ENCODE measurements around the gene ZMYM3. TPM values are rescaled to one million over a fixed set of nuclear protein-coding genes. Genes with fewer than 3 reads are reported as not detected.
A peak's percentile ranks its signal among the peaks of the same experiment; 100 is the strongest.

Gene ZMYM3
- total and polyA plus RNA-seq, 2 experiments from 2014 or later = 31.0 to 71.1 TPM

DNA sequence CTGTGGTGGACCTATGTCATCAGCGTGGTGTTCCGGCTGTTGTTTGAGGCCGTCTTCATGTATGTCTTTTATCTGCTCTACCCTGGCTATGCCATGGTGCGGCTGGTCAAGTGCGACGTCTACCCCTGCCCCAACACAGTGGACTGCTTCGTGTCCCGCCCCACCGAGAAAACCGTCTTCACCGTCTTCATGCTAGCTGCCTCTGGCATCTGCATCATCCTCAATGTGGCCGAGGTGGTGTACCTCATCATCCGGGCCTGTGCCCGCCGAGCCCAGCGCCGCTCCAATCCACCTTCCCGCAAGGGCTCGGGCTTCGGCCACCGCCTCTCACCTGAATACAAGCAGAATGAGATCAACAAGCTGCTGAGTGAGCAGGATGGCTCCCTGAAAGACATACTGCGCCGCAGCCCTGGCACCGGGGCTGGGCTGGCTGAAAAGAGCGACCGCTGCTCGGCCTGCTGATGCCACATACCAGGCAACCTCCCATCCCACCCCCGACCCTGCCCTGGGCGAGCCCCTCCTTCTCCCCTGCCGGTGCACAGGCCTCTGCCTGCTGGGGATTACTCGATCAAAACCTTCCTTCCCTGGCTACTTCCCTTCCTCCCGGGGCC lies 29.7 kb downstream of the ZMYM3 start:
- no peaks in the 10 kb centered on the region for H3K36me3 Mint-ChIP-seq (ENCODE audit: low read depth)
- Histone ChIP-seq H3F3A (replicated peaks; ENCODE audit: low read depth) (no peaks in the 10 kb centered on the region), H3K4me1 (ENCODE audit: insufficient read depth) (no peaks in the 10 kb centered on the region), H3K9me2 (ENCODE audit: insufficient read depth) (no peaks in the 10 kb centered on the region), H3K27me3 (ENCODE audit: insufficient read depth) (no peaks in the 10 kb centered on the region), H2AFZ (0 out of 2 replicates have a peak overlapping the region, but pooled peaks have one; percentile 52), H3K4me3 (no peak overlapping the region), H3K79me2 (replicated peaks; ENCODE audit: insufficient read depth) (no peaks in the 10 kb centered on the region), H3K27ac (ENCODE audit: low read depth) (no peak overlapping the region), H4K20me1 (replicated peaks; ENCODE audit: insufficient read depth) (no peaks in the 10 kb centered on the region), H3K36me3 (ENCODE audit: insufficient read depth) (no peaks in the 10 kb centered on the region), H3K4me2 (no peak overlapping the region)
- TF ChIP-seq STAT1 (IDR thresholded peaks at IDR 0.05; ENCODE audit: unreplicated experiment) (no peak), EZH2phosphoT487 (IDR thresholded peaks at IDR 0.05; ENCODE audit: unreplicated experiment) (no peak), ZNF114 (CRISPR knock-in tag; IDR thresholded peaks at IDR 0.05) (no peak)
- H3K27me3 Mint-ChIP-seq (ENCODE audit: insufficient read depth, low read depth, poor library complexity) = peaks cover 12% of the 10 kb centered on the region
- DNase-seq (ENCODE audit: low spot score) (no peak), ATAC-seq (peak; percentile 62)
- H3K9me3 Mint-ChIP-seq = no peaks in the 10 kb centered on the region; the same call in 2 of the 3 replicates
- no peak overlapping the region for H3K4me3 Mint-ChIP-seq
- H3K4me1 Mint-ChIP-seq = peaks cover 26% of the 10 kb centered on the region
- H3K27ac Mint-ChIP-seq = no peak overlapping the region

GRCh38 chrX:71222929-71223328 lies 31.0 kb downstream of the ZMYM3 start, which contains the start of gene GJB1:
Gene GJB1 (plus strand): TSS chrX:71223224. CDS start chrX:71223708, 484 bp downstream.
- Mint-ChIP-seq H3K4me1 (peaks cover 26% of the 10 kb centered on the region), H3K4me3 (no peak within 1 kb of the TSS), H3K9me3 (no peaks in the 10 kb centered on the region), H3K27ac (no peak within 1 kb of the TSS), H3K27me3 (ENCODE audit: insufficient read depth, low read depth, poor library complexity) (peaks cover 12% of the 10 kb centered on the region), H3K36me3 (ENCODE audit: low read depth) (no peaks in the 10 kb centered on the region)
- Histone ChIP-seq H3F3A (replicated peaks; ENCODE audit: low read depth) (no peaks in the 10 kb centered on the region), H4K20me1 (replicated peaks; ENCODE audit: insufficient read depth) (no peaks in the 10 kb centered on the region), H3K4me2 (no peak within 1 kb of the TSS), H3K4me3 (no peak within 1 kb of the TSS), H3K4me1 (ENCODE audit: insufficient read depth) (no peaks in the 10 kb centered on the region), H3K79me2 (replicated peaks; ENCODE audit: insufficient read depth) (no peaks in the 10 kb centered on the region), H3K9me2 (ENCODE audit: insufficient read depth) (no peaks in the 10 kb centered on the region), H3K27me3 (ENCODE audit: insufficient read depth) (no peaks in the 10 kb centered on the region), H2AFZ (no peak within 1 kb of the TSS), H3K36me3 (ENCODE audit: insufficient read depth) (no peaks in the 10 kb centered on the region), H3K27ac (ENCODE audit: low read depth) (no peak within 1 kb of the TSS)
- ATAC-seq (no peak), DNase-seq (ENCODE audit: low spot score) (no peak)
- no peak for TF ChIP-seq ZNF331 (CRISPR knock-in tag; IDR thresholded peaks at IDR 0.05; ENCODE audit: low read depth)
- no peak for TF ChIP-seq NANOG (IDR thresholded peaks at IDR 0.05; ENCODE audit: borderline replicate concordance)
- TF ChIP-seq POLR2AphosphoS5 (IDR thresholded peaks at IDR 0.05; ENCODE audit: low read depth) = no peak
- TF ChIP-seq EZH2phosphoT487 (IDR thresholded peaks at IDR 0.05; ENCODE audit: unreplicated experiment) = no peak
- no peak for TF ChIP-seq EZH2 (IDR thresholded peaks at IDR 0.05; ENCODE audit: low read depth, unreplicated experiment)
- TF ChIP-seq, protein P1, sequence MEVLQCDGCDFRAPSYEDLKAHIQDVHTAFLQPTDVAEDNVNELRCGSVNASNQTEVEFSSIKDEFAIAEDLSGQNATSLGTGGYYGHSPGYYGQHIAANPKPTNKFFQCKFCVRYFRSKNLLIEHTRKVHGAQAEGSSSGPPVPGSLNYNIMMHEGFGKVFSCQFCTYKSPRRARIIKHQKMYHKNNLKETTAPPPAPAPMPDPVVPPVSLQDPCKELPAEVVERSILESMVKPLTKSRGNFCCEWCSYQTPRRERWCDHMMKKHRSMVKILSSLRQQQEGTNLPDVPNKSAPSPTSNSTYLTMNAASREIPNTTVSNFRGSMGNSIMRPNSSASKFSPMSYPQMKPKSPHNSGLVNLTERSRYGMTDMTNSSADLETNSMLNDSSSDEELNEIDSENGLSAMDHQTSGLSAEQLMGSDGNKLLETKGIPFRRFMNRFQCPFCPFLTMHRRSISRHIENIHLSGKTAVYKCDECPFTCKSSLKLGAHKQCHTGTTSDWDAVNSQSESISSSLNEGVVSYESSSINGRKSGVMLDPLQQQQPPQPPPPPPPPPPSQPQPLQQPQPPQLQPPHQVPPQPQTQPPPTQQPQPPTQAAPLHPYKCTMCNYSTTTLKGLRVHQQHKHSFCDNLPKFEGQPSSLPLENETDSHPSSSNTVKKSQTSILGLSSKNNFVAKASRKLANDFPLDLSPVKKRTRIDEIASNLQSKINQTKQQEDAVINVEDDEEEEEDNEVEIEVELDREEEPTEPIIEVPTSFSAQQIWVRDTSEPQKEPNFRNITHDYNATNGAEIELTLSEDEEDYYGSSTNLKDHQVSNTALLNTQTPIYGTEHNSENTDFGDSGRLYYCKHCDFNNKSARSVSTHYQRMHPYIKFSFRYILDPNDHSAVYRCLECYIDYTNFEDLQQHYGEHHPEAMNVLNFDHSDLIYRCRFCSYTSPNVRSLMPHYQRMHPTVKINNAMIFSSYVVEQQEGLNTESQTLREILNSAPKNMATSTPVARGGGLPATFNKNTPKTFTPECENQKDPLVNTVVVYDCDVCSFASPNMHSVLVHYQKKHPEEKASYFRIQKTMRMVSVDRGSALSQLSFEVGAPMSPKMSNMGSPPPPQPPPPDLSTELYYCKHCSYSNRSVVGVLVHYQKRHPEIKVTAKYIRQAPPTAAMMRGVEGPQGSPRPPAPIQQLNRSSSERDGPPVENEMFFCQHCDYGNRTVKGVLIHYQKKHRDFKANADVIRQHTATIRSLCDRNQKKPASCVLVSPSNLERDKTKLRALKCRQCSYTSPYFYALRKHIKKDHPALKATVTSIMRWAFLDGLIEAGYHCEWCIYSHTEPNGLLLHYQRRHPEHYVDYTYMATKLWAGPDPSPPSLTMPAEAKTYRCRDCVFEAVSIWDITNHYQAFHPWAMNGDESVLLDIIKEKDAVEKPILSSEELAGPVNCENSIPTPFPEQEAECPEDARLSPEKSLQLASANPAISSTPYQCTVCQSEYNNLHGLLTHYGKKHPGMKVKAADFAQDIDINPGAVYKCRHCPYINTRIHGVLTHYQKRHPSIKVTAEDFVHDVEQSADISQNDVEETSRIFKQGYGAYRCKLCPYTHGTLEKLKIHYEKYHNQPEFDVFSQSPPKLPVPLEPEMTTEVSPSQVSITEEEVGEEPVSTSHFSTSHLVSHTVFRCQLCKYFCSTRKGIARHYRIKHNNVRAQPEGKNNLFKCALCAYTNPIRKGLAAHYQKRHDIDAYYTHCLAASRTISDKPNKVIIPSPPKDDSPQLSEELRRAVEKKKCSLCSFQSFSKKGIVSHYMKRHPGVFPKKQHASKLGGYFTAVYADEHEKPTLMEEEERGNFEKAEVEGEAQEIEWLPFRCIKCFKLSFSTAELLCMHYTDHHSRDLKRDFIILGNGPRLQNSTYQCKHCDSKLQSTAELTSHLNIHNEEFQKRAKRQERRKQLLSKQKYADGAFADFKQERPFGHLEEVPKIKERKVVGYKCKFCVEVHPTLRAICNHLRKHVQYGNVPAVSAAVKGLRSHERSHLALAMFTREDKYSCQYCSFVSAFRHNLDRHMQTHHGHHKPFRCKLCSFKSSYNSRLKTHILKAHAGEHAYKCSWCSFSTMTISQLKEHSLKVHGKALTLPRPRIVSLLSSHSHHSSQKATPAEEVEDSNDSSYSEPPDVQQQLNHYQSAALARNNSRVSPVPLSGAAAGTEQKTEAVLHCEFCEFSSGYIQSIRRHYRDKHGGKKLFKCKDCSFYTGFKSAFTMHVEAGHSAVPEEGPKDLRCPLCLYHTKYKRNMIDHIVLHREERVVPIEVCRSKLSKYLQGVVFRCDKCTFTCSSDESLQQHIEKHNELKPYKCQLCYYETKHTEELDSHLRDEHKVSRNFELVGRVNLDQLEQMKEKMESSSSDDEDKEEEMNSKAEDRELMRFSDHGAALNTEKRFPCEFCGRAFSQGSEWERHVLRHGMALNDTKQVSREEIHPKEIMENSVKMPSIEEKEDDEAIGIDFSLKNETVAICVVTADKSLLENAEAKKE (CRISPR knock-in tag; IDR thresholded peaks at IDR 0.05) = no peak
- TF ChIP-seq, protein P2, sequence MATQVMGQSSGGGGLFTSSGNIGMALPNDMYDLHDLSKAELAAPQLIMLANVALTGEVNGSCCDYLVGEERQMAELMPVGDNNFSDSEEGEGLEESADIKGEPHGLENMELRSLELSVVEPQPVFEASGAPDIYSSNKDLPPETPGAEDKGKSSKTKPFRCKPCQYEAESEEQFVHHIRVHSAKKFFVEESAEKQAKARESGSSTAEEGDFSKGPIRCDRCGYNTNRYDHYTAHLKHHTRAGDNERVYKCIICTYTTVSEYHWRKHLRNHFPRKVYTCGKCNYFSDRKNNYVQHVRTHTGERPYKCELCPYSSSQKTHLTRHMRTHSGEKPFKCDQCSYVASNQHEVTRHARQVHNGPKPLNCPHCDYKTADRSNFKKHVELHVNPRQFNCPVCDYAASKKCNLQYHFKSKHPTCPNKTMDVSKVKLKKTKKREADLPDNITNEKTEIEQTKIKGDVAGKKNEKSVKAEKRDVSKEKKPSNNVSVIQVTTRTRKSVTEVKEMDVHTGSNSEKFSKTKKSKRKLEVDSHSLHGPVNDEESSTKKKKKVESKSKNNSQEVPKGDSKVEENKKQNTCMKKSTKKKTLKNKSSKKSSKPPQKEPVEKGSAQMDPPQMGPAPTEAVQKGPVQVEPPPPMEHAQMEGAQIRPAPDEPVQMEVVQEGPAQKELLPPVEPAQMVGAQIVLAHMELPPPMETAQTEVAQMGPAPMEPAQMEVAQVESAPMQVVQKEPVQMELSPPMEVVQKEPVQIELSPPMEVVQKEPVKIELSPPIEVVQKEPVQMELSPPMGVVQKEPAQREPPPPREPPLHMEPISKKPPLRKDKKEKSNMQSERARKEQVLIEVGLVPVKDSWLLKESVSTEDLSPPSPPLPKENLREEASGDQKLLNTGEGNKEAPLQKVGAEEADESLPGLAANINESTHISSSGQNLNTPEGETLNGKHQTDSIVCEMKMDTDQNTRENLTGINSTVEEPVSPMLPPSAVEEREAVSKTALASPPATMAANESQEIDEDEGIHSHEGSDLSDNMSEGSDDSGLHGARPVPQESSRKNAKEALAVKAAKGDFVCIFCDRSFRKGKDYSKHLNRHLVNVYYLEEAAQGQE (IDR thresholded peaks at IDR 0.05; ENCODE audit: unreplicated experiment) = no peak
- no peak for TF ChIP-seq CREB1 (CRISPR knock-in tag; IDR thresholded peaks at IDR 0.05; ENCODE audit: low read depth)
- TF ChIP-seq, protein P3, sequence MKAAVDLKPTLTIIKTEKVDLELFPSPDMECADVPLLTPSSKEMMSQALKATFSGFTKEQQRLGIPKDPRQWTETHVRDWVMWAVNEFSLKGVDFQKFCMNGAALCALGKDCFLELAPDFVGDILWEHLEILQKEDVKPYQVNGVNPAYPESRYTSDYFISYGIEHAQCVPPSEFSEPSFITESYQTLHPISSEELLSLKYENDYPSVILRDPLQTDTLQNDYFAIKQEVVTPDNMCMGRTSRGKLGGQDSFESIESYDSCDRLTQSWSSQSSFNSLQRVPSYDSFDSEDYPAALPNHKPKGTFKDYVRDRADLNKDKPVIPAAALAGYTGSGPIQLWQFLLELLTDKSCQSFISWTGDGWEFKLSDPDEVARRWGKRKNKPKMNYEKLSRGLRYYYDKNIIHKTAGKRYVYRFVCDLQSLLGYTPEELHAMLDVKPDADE (IDR thresholded peaks at IDR 0.05) = no peak
- no peak for TF ChIP-seq ZNF114 (CRISPR knock-in tag; IDR thresholded peaks at IDR 0.05)
